GM12878 (cell line): ENCODE measurements around the gene CPA4. TPM values are rescaled to one million over a fixed set of nuclear protein-coding genes. Genes with fewer than 3 reads are reported as not detected.

Source experiments
- ATAC-seq: fragments of 200-7000 bp; cut with Tn5 transposase; 3 replicates; pipeline ENCODE4 v1.9.1; 2020; ENCODE audit warnings: mild to moderate bottlenecking, moderate library complexity
- BruUV-seq: library from RNA; stranded (reverse); fragments of 400-500 nt; replicated peaks from 2 replicates; lab custom pipeline; 2021; lab: Mats Ljungman, UMichigan
- CTCF ChIA-PET: fragments of 300-600 bp; sonication (Branson Sonifier 250); formaldehyde crosslinking; extraction: SDS; loops from one replicate; lab custom pipeline; 2021; ENCODE audit warnings: inconsistent platforms; lab: Yijun Ruan, JAX
- POLR2A ChIA-PET: fragments of 350-600 bp; formaldehyde crosslinking; extraction: SDS; loops from one replicate; lab custom pipeline; 2021; ENCODE audit warnings: inconsistent platforms; lab: Charles Lee
- RAD21 ChIA-PET: fragments of 300-600 bp; sonication (Branson Sonifier 250); formaldehyde crosslinking; loops from one replicate; lab custom pipeline; 2023; ENCODE audit warnings: antibody characterized with exemption; ENCODE audit not compliant: unreplicated experiment; lab: Charles Lee
- SMC1A ChIA-PET: fragments of 300-600 bp; sonication (Branson Sonifier 250); formaldehyde crosslinking; loops from one replicate; lab custom pipeline; 2023; ENCODE audit not compliant: unreplicated experiment, uncharacterized antibody; lab: Charles Lee
- DNase-seq: peaks from one replicate; pipeline ENCODE4 v3.0.0-alpha.2; 2011; ENCODE audit warnings: low read depth, low spot score
- FAIRE-seq: peaks from 3 replicates; lab custom pipeline; 2011; peaks lifted over from hg19 to GRCh38; lab: Jason Lieb, UNC
- H2AFZ ChIP-seq: 2 replicates; pipeline ENCODE4 v1.6.0; 2011; ENCODE audit warnings: low read depth, low read length, control low read depth; ENCODE audit not compliant: control insufficient read depth
- H3K27ac ChIP-seq: 2 replicates; pipeline ENCODE4 v1.5.1; 2011; ENCODE audit warnings: control low read depth; ENCODE audit not compliant: control insufficient read depth, insufficient read depth
- H3K27me3 ChIP-seq, 2 experiments: replicated peaks in 1 of 2; 2 replicates each; pipeline versions ENCODE4 v1.6.0 to v1.6.1; 2011; ENCODE audit warnings: low read length in 1 of 2; ENCODE audit not compliant: control insufficient read depth in 2 of 2, insufficient read depth in 2 of 2
- H3K36me3 ChIP-seq, 2 experiments: 2 replicates each; pipeline ENCODE4 v1.5.1; 2011; ENCODE audit warnings: low read length in 1 of 2; ENCODE audit not compliant: control insufficient read depth in 2 of 2, insufficient read depth in 2 of 2
- H3K4me1 ChIP-seq: 2 replicates; pipeline ENCODE4 v1.6.1; 2011; ENCODE audit warnings: mild to moderate bottlenecking, low read length, moderate library complexity, mixed read lengths; ENCODE audit not compliant: control insufficient read depth, insufficient read depth
- H3K4me2 ChIP-seq: 2 replicates; pipeline ENCODE4 v1.6.0; 2011; ENCODE audit warnings: control low read depth; ENCODE audit not compliant: control insufficient read depth, insufficient read depth
- H3K4me3 ChIP-seq: fragments of 200-600 bp; sonication (generic); 2 replicates; pipeline ENCODE4 v1.5.1; 2016
- H3K79me2 ChIP-seq: 2 replicates; pipeline ENCODE4 v1.6.0; 2011; ENCODE audit warnings: low read length; ENCODE audit not compliant: control insufficient read depth, insufficient read depth
- H3K9ac ChIP-seq: 2 replicates; pipeline ENCODE4 v1.8.0; 2011; ENCODE audit warnings: low read length, control low read depth, mixed read lengths; ENCODE audit not compliant: control insufficient read depth, insufficient read depth
- H3K9me3 ChIP-seq: replicated peaks from 3 replicates; pipeline ENCODE4 v1.5.1; 2011; ENCODE audit warnings: mild to moderate bottlenecking, low read length; ENCODE audit not compliant: control insufficient read depth, insufficient read depth
- H4K20me1 ChIP-seq: 2 replicates; pipeline ENCODE4 v1.6.0; 2011; ENCODE audit not compliant: control insufficient read depth, insufficient read depth
- ATF7 ChIP-seq: fragments of 450-650 bp; IDR thresholded peaks from 2 replicates; pipeline ENCODE4 v1.6.1; 2016; ENCODE audit warnings: low read depth, mild to moderate bottlenecking
- CBX3 ChIP-seq: fragments of 200-600 bp; sonication (generic); IDR thresholded peaks from 2 replicates; pipeline ENCODE4 v1.6.1; 2016; ENCODE audit warnings: low read depth, borderline replicate concordance
- EZH2 ChIP-seq: IDR thresholded peaks from 2 replicates; pipeline ENCODE4 v1.6.1; 2012; ENCODE audit warnings: low read depth, mild to moderate bottlenecking, control low read depth, inconsistent platforms, low read length, borderline replicate concordance; ENCODE audit not compliant: control insufficient read depth
- MEF2B ChIP-seq: fragments of 450-650 bp; IDR thresholded peaks from 2 replicates; pipeline ENCODE4 v1.6.1; 2018; ENCODE audit warnings: mild to moderate bottlenecking, moderate library complexity; ENCODE audit not compliant: partially characterized antibody, poor library complexity, severe bottlenecking
- RAD21 ChIP-seq: IDR thresholded peaks from 2 replicates; pipeline ENCODE4 v1.6.1; 2011; ENCODE audit warnings: mild to moderate bottlenecking, low read depth, low read length, moderate library complexity; ENCODE audit not compliant: insufficient read depth
- RFX5 ChIP-seq: IDR thresholded peaks from 2 replicates; pipeline ENCODE4 v1.6.1; 2011; ENCODE audit warnings: low read depth, low read length, improper control_type of control experiment
- WGBS: methylation state at CpG from one replicate; pipeline ENCODE4 v1.1.6; 2016; ENCODE audit warnings: low lambda C conversion rate; ENCODE audit not compliant: insufficient replicate concordance, insufficient coverage; ENCODE audit errors: missing lambda C conversion rate; 5-methylcytosine and 5-hydroxymethylcytosine counted together
- in situ Hi-C: fragments of 300-500 bp; cut with MboI; formaldehyde crosslinking; loops from 9 replicates; pipeline ENCODE4 v1.14.3; 2018; ENCODE audit warnings: mixed read lengths
- intact Hi-C: fragments of 100-400 bp; cut with micrococcal nuclease; formaldehyde crosslinking; loops from one replicate; pipeline ENCODE4 v1.14.2; 2022; ENCODE audit not compliant: unreplicated experiment
- polyA plus RNA-seq, 11 experiments: library from polyadenylated mRNA; depleted of rRNA in 4 of 11; unstranded in 6 of 11; stranded (reverse) in 5 of 11; fragments of >200 nt; fragmentation: Nextera tagmentation in 4 of 11; fragmentation: Illumina TruSeq in 1 of 11; extraction: Ambion mirVana in 4 of 11; extraction: Trizol in 1 of 11; gene quantifications; 1 replicate in 1 of 11; 2 replicates in 10 of 11; pipeline versions ENCODE4 v1.2.1 to v1.2.3, GENCODE V29; 2011 to 2016; ENCODE audit warnings: inconsistent platforms in 2 of 11, missing spikeins in 2 of 11, low read depth in 1 of 11
- total RNA-seq, 4 experiments: library from RNA; depleted of rRNA in 3 of 4; stranded (reverse); fragments of >200 nt in 3 of 4; fragmentation: Illumina TruSeq in 1 of 4; extraction: Trizol in 1 of 4; gene quantifications; 2 replicates each; pipeline versions ENCODE4 v1.2.1 to v1.2.3, GENCODE V29; 2013 to 2021
- TF ChIP-seq, protein P1 (sequence below): fragments of 450-650 bp; IDR thresholded peaks from 2 replicates; pipeline ENCODE4 v1.6.1; 2017; ENCODE audit warnings: mild to moderate bottlenecking, moderate library complexity
- TF ChIP-seq, protein P2 (sequence below): fragments of 450-650 bp; IDR thresholded peaks from 2 replicates; pipeline ENCODE4 v1.6.1; 2017; ENCODE audit warnings: mild to moderate bottlenecking

Gene CPA4
- total and polyA plus RNA-seq, 10 of the 15 experiments (the other 5 are each of a cell fraction or from before 2014, with no cell fraction given), result 0.05 to 0.35 (median 0.18) TPM; not detected in 1

DNA sequence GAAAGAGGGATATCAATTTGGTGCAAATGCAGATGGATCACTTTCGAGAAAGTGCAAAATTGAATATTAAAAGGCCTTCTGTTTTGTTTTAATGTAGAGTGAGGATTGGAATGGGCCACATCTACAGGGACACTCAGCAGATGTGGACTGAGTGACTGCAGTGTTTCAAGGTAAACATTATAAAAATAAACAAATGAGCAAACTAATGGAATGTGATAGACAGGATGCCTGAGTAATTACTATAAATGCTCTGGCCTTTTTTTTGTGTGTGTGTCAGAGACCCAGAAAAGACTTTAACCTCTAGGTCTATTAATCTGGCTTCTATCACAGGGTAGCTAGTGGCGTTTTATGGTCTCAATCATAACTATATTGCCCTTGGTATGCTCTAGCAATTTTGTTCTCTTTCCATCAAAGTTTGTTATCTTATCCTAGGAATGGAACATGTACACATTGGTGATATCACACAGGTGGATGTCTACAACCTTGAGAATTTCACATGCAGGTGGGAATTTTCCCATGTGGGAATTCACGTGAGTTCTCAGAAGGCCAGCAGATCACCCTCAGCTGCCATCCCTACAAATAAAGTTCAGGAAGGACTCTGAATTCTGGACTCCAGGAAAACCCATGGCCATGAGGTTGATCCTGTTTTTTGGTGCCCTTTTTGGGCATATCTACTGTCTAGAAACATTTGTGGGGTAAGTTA, 26.6 kb upstream of the CPA4 start, which contains the start of gene CPA2:
CPA2 (plus strand) TSS at position 606 of the 703 bp plus-strand sequence; CDS start at position 625, 19 bp downstream.
- Histone ChIP-seq H3K9me3 (no peaks in the 10 kb centered on the region), H3K79me2 (no peaks in the 10 kb centered on the region), H3K4me1 (no peaks in the 10 kb centered on the region), H2AFZ (no peak within 1 kb of the TSS), H4K20me1 (no peaks in the 10 kb centered on the region), H3K27me3 (no peaks in the 10 kb centered on the region; a peak in 1 of 4 replicates), H3K4me3 (no peak within 1 kb of the TSS)
- ATAC-seq (no peak), DNase-seq (no peak), FAIRE-seq (no peak)
- intact Hi-C loops, result no loop called here
- BruUV-seq, result no TSS peak
- 52% methylated on average over 3 of the region's 3 CpGs for WGBS
- no peak for TF ChIP-seq MEF2B
- TF ChIP-seq, protein P1, sequence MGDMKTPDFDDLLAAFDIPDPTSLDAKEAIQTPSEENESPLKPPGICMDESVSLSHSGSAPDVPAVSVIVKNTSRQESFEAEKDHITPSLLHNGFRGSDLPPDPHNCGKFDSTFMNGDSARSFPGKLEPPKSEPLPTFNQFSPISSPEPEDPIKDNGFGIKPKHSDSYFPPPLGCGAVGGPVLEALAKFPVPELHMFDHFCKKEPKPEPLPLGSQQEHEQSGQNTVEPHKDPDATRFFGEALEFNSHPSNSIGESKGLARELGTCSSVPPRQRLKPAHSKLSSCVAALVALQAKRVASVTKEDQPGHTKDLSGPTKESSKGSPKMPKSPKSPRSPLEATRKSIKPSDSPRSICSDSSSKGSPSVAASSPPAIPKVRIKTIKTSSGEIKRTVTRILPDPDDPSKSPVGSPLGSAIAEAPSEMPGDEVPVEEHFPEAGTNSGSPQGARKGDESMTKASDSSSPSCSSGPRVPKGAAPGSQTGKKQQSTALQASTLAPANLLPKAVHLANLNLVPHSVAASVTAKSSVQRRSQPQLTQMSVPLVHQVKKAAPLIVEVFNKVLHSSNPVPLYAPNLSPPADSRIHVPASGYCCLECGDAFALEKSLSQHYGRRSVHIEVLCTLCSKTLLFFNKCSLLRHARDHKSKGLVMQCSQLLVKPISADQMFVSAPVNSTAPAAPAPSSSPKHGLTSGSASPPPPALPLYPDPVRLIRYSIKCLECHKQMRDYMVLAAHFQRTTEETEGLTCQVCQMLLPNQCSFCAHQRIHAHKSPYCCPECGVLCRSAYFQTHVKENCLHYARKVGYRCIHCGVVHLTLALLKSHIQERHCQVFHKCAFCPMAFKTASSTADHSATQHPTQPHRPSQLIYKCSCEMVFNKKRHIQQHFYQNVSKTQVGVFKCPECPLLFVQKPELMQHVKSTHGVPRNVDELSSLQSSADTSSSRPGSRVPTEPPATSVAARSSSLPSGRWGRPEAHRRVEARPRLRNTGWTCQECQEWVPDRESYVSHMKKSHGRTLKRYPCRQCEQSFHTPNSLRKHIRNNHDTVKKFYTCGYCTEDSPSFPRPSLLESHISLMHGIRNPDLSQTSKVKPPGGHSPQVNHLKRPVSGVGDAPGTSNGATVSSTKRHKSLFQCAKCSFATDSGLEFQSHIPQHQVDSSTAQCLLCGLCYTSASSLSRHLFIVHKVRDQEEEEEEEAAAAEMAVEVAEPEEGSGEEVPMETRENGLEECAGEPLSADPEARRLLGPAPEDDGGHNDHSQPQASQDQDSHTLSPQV, result no peak
- TF ChIP-seq, protein P2, sequence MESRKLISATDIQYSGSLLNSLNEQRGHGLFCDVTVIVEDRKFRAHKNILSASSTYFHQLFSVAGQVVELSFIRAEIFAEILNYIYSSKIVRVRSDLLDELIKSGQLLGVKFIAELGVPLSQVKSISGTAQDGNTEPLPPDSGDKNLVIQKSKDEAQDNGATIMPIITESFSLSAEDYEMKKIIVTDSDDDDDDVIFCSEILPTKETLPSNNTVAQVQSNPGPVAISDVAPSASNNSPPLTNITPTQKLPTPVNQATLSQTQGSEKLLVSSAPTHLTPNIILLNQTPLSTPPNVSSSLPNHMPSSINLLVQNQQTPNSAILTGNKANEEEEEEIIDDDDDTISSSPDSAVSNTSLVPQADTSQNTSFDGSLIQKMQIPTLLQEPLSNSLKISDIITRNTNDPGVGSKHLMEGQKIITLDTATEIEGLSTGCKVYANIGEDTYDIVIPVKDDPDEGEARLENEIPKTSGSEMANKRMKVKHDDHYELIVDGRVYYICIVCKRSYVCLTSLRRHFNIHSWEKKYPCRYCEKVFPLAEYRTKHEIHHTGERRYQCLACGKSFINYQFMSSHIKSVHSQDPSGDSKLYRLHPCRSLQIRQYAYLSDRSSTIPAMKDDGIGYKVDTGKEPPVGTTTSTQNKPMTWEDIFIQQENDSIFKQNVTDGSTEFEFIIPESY, result no peak
- no peak for TF ChIP-seq RAD21
- no peak for TF ChIP-seq ATF7
- TF ChIP-seq RFX5, result no peak
- no peak for TF ChIP-seq CBX3
- TF ChIP-seq EZH2, result no peak
- TF ChIP-seq, all 136 proteins: peak for 0
- RAD21 ChIA-PET, result no interaction called here
- H3K27ac ChIP-seq, result no peak within 1 kb of the TSS
- no peak within 1 kb of the TSS for H3K4me2 ChIP-seq
- CTCF ChIA-PET, result no interaction called here
- SMC1A ChIA-PET, result no interaction called here
- POLR2A ChIA-PET, result no interaction called here
- no peak within 1 kb of the TSS for H3K9ac ChIP-seq
- no peaks in the 10 kb centered on the region for H3K36me3 ChIP-seq
- in situ Hi-C loops, result no loop called here
